Neural cell (in vitro differentiated cells): Measurements from ENCODE around the gene MXD1. TPM values are rescaled to one million over a fixed set of nuclear protein-coding genes. Genes with fewer than 3 reads are reported as not detected.

Experiments used
- H2AFZ ChIP-seq: fragments of 200-600, 300-800 bp; sonication (generic), shearing (Covaris generic); 2 replicates; pipeline ENCODE4 v1.6.0; 2014; ENCODE audit warnings: low read depth, mild to moderate bottlenecking, antibody characterized with exemption, low read length, moderate library complexity
- H3F3A ChIP-seq: fragments of 200-600 bp; shearing (Covaris generic); 2 replicates; pipeline ENCODE4 v1.6.1; 2016; ENCODE audit warnings: mild to moderate bottlenecking, moderate library complexity, mixed read lengths, antibody characterized with exemption, low read length; ENCODE audit not compliant: insufficient read depth, poor library complexity, severe bottlenecking
- H3K27ac ChIP-seq: fragments of 200-600, 300-800 bp; sonication (generic), shearing (Covaris generic); 2 replicates; pipeline ENCODE4 v1.5.1; 2014; ENCODE audit warnings: mild to moderate bottlenecking, low read length, moderate library complexity
- H3K27me3 ChIP-seq: fragments of 300-800, 200-600 bp; sonication (generic), shearing (Covaris generic); 2 replicates; pipeline ENCODE4 v1.6.0; 2014; ENCODE audit warnings: mild to moderate bottlenecking, low read depth, low read length, moderate library complexity; ENCODE audit not compliant: insufficient read depth
- H3K36me3 ChIP-seq: fragments of 300-800, 200-600 bp; sonication (generic), shearing (Covaris generic); 2 replicates; pipeline ENCODE4 v1.5.1; 2014; ENCODE audit warnings: mild to moderate bottlenecking, antibody characterized with exemption, low read length, moderate library complexity; ENCODE audit not compliant: insufficient read depth
- H3K4me2 ChIP-seq: fragments of 300-800, 200-600 bp; sonication (generic), shearing (Covaris generic); 2 replicates; pipeline ENCODE4 v1.6.0; 2014; ENCODE audit warnings: mild to moderate bottlenecking, low read length
- H3K4me3 ChIP-seq: fragments of 300-800, 200-600 bp; sonication (generic), shearing (Covaris generic); 2 replicates; pipeline ENCODE4 v1.5.1; 2014; ENCODE audit warnings: mild to moderate bottlenecking, low read length, moderate library complexity
- H3K79me2 ChIP-seq: fragments of 200-600 bp; shearing (Covaris generic); replicated peaks from 2 replicates; pipeline ENCODE4 v1.6.0; 2014; ENCODE audit warnings: mild to moderate bottlenecking, low read length, moderate library complexity; ENCODE audit not compliant: insufficient read depth
- H3K9ac ChIP-seq: fragments of 300-800, 200-600 bp; sonication (generic), shearing (Covaris generic); 2 replicates; pipeline ENCODE4 v1.6.1; 2016; ENCODE audit warnings: mild to moderate bottlenecking, low read length, mixed read lengths
- H3K9me2 ChIP-seq: fragments of 200-600 bp; shearing (Covaris generic); 2 replicates; pipeline ENCODE4 v1.6.1; 2016; ENCODE audit warnings: mild to moderate bottlenecking, low read length, mixed read lengths; ENCODE audit not compliant: insufficient read depth
- H3K9me3 ChIP-seq: fragments of 200-600, 300-800 bp; sonication (generic), shearing (Covaris generic); 2 replicates; pipeline ENCODE4 v1.6.1; 2016; ENCODE audit warnings: mild to moderate bottlenecking, mixed run types, low read length, moderate library complexity, mixed read lengths
- H4K20me1 ChIP-seq: fragments of 200-600 bp; shearing (Covaris generic); 2 replicates; pipeline ENCODE4 v1.6.1; 2016; ENCODE audit warnings: mild to moderate bottlenecking, mixed run types; ENCODE audit not compliant: insufficient read depth
- CTCF ChIP-seq: fragments of 450-650 bp; IDR thresholded peaks from 2 replicates; pipeline ENCODE4 v1.5.1; 2014; ENCODE audit warnings: antibody characterized with exemption, mild to moderate bottlenecking, moderate library complexity; ENCODE audit not compliant: poor library complexity, severe bottlenecking
- EZH2 ChIP-seq: fragments of 200-600, 300-800 bp; shearing (Covaris generic), sonication (generic); IDR thresholded peaks from 2 replicates; pipeline ENCODE4 v1.6.1; 2014; ENCODE audit warnings: antibody characterized with exemption, low read length, borderline replicate concordance, mild to moderate bottlenecking; ENCODE audit not compliant: insufficient read depth, poor library complexity, severe bottlenecking
- MXI1 ChIP-seq: fragments of 450-650 bp; conservative IDR thresholded peaks from 2 replicates; pipeline ENCODE4 v1.6.1; 2014; ENCODE audit warnings: antibody characterized with exemption, mild to moderate bottlenecking; ENCODE audit not compliant: poor library complexity, severe bottlenecking
- SMC3 ChIP-seq: fragments of 450-650 bp; conservative IDR thresholded peaks from 2 replicates; pipeline ENCODE4 v1.6.1; 2014; ENCODE audit warnings: antibody characterized with exemption, mild to moderate bottlenecking, moderate library complexity; ENCODE audit not compliant: poor library complexity
- TAF1 ChIP-seq: IDR thresholded peaks from 2 replicates; pipeline ENCODE4 v1.6.1; 2012; ENCODE audit warnings: low read depth
- polyA plus RNA-seq: library from polyadenylated mRNA; depleted of rRNA; stranded (reverse); fragments of >200 nt; gene quantifications from 2 replicates; pipeline ENCODE4 v1.2.3, GENCODE V29; 2014
- TF ChIP-seq, protein P1 (sequence below): IDR thresholded peaks from 2 replicates; pipeline ENCODE4 v1.6.1; 2012; ENCODE audit warnings: borderline replicate concordance

MXD1 gene
- polyA plus RNA-seq, 1 donor from 2014 or later: 16.4 TPM

DNA sequence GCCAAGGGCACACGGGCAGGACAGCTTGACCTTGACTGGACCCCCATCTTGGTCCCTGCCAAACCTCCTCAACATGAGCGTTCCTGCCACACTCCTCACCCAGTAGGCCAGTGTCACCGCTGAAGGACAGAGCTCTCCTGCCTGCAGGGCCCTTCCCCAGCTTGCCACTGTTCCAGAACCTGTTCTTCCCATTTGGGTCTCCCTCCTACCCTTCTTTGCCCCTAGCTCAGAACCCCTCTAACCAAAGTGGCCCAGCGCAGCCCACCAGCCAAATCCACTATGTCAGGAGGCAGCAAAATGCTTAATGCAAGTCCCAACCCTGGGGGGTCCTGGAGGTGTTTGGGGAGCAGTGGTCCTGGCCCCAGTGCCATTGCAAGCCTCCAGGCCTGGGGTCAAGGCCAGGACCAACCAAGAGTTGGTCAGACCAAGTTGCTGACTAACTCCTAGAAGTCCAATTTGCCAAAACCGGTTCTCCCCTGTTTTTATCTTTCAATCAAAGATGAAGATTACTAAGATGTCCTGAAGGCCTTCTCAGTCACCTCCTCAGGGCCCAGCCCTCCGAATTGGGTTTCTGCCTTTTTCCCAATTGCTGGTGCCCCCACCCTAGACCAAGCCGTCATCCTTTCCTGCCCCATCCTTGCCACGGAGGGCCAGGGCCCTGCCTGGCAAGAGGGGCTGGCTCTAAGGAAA is 51.0 kb downstream of the MXD1 start:
- H3K9me3 ChIP-seq: no peaks in the 10 kb centered on the region
- no peaks in the 10 kb centered on the region for H3K27me3 ChIP-seq
- H3K9me2 ChIP-seq: no peaks in the 10 kb centered on the region
- H4K20me1 ChIP-seq: no peaks in the 10 kb centered on the region
- H3F3A ChIP-seq: no peaks in the 10 kb centered on the region
- no peak for TF ChIP-seq TAF1
- TF ChIP-seq, protein P1, sequence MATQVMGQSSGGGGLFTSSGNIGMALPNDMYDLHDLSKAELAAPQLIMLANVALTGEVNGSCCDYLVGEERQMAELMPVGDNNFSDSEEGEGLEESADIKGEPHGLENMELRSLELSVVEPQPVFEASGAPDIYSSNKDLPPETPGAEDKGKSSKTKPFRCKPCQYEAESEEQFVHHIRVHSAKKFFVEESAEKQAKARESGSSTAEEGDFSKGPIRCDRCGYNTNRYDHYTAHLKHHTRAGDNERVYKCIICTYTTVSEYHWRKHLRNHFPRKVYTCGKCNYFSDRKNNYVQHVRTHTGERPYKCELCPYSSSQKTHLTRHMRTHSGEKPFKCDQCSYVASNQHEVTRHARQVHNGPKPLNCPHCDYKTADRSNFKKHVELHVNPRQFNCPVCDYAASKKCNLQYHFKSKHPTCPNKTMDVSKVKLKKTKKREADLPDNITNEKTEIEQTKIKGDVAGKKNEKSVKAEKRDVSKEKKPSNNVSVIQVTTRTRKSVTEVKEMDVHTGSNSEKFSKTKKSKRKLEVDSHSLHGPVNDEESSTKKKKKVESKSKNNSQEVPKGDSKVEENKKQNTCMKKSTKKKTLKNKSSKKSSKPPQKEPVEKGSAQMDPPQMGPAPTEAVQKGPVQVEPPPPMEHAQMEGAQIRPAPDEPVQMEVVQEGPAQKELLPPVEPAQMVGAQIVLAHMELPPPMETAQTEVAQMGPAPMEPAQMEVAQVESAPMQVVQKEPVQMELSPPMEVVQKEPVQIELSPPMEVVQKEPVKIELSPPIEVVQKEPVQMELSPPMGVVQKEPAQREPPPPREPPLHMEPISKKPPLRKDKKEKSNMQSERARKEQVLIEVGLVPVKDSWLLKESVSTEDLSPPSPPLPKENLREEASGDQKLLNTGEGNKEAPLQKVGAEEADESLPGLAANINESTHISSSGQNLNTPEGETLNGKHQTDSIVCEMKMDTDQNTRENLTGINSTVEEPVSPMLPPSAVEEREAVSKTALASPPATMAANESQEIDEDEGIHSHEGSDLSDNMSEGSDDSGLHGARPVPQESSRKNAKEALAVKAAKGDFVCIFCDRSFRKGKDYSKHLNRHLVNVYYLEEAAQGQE: no peak
- no peak for TF ChIP-seq EZH2
- H3K27ac ChIP-seq: no peak overlapping the region
- H3K79me2 ChIP-seq: no peaks in the 10 kb centered on the region
- no peak overlapping the region for H3K4me2 ChIP-seq
- H3K9ac ChIP-seq: no peak overlapping the region
- no peak overlapping the region for H2AFZ ChIP-seq
- no peaks in the 10 kb centered on the region for H3K36me3 ChIP-seq
- H3K4me3 ChIP-seq: no peak overlapping the region

DNA sequence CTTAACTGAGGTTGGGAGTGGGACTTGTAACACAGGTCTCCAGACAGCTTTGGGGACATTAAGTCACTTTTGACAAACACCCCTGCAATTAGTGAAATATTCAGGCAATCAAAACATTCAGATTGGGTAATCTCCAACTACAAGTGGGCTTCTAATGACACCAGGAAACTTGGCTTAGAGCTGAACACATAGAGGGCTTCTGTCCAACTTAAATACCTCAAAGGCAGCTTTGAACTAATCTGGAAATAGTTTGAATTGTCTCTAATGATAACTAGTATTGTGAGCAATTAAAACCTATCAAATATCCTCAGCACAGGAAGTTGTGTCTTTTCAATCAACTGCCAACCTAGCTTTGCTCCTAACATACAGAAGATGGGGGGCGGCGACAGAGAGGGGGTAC is 51.6 kb downstream of the MXD1 start:
- H3K9me2 ChIP-seq: no peaks in the 10 kb centered on the region
- H3K27me3 ChIP-seq: no peaks in the 10 kb centered on the region
- TF ChIP-seq, protein P1: no peak
- TF ChIP-seq CTCF (no peak), SMC3 (no peak), MXI1 (no peak)
- no peaks in the 10 kb centered on the region for H4K20me1 ChIP-seq
- no peaks in the 10 kb centered on the region for H3F3A ChIP-seq
- no peak overlapping the region for H3K4me2 ChIP-seq
- no peak overlapping the region for H2AFZ ChIP-seq
- no peaks in the 10 kb centered on the region for H3K79me2 ChIP-seq
- no peaks in the 10 kb centered on the region for H3K9me3 ChIP-seq
- no peak overlapping the region for H3K4me3 ChIP-seq
- no peak overlapping the region for H3K9ac ChIP-seq
- H3K36me3 ChIP-seq: no peaks in the 10 kb centered on the region
- no peak overlapping the region for H3K27ac ChIP-seq
